ENCODE data around the gene DGKB. TPM values are rescaled to one million over a fixed set of nuclear protein-coding genes. Genes with fewer than 3 reads are reported as not detected.

The DGKB gene
- polyA plus RNA-seq, 1 of the 3 experiments (the other 2 are of a cell fraction) = 2.1 TPM

DNA sequence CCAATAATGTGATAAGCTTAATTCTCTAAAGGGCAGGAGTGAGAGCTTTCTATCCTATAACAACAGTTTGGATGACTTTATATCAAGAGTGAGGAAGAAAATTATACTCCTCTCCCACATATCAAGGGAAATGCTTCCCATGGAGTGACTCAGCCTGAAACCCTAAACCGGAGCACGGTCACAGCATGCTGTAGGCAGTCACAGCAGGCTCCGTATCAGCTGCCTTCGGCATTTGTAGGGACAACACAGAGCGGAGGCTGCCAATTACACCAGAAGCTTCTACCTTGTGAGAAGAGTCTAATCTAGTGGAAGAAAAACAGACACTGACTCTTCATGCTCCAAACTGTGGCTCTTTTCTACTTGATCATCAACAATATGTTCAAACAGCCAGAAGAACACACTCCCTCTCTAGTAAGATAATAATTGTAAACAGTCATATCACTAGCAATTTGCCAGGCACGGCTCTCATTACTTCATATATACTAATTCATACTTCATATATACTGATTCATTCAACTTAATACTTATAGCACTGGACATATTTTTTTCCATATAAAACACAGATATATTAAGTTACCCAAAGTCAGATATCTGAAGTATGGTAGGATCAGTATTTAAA is 65.9 kb downstream of the DGKB start:
- Histone ChIP-seq H3K27me3 (ENCODE audit: insufficient read depth) (no peaks in the 10 kb centered on the region), H3F3A (replicated peaks; ENCODE audit: insufficient read depth) (peaks cover 54% of the 10 kb centered on the region), H3K27ac (ENCODE audit: low read depth in 2 of 2, low read length in 1 of 2) (peak overlapping the region; percentile 73 to 92), H3K4me3 (ENCODE audit: low read depth in 2 of 2, low read length in 1 of 2) (peak overlapping the region; percentile 4 to 29; a peak in 2 of 4 replicates), H3K9ac (peak overlapping the region; percentile 65; the same call in 1 of the 2 replicates), H3K9me2 (no peaks in the 10 kb centered on the region), H3K79me2 (ENCODE audit: insufficient read depth) (no peaks in the 10 kb centered on the region), H2AFZ (ENCODE audit: low read depth) (peak overlapping the region; percentile 38), H3K4me1 (ENCODE audit: control insufficient read depth in 1 of 2, insufficient read depth in 2 of 2, low read depth in 1 of 2, low read length in 1 of 2) (peaks cover 17 to 54% of the 10 kb centered on the region in 2 experiments), H3K36me3 (replicated peaks in 1 of 2; ENCODE audit: control insufficient read depth in 1 of 2, insufficient read depth in 2 of 2, low read length in 1 of 2) (no peaks in the 10 kb centered on the region), H4K20me1 (ENCODE audit: insufficient read depth) (no peaks in the 10 kb centered on the region), H3K9me3 (no peaks in the 10 kb centered on the region), H3K4me2 (peak overlapping the region; percentile 72)
- ChIA-PET POLR2A (no interaction called here), CTCF (interaction anchor here (1.3 to 2.0 kb wide), 2 partner anchors 14 to 18 kb away, joined by 3 to 5 read pairs; no protein-coding TSS in a partner anchor)
- DNase-seq = no peak
- WGBS (ENCODE audit: low lambda C conversion rate) = 19% methylated on average over 6 of the region's 6 CpGs
- TF ChIP-seq YY1 (IDR thresholded peaks at IDR 0.05; ENCODE audit: low read depth) (0 out of 2 replicates have a peak, but pooled peaks have one; percentile 44), TCF12 (IDR thresholded peaks at IDR 0.05) (peak; percentile 81), POLR2AphosphoS5 (IDR thresholded peaks at IDR 0.05; ENCODE audit: low read depth, low read length) (no peak; the same call in 1 of the 2 replicates), MXI1 (IDR thresholded peaks at IDR 0.05; ENCODE audit: low read depth, low read length) (no peak), SIN3A (IDR thresholded peaks at IDR 0.05; ENCODE audit: borderline replicate concordance, low read depth, low read length) (0 out of 2 replicates have a peak, but pooled peaks have one; percentile 51), RXRA (IDR thresholded peaks at IDR 0.05; ENCODE audit: borderline replicate concordance, low read depth) (peak; percentile 57; the same call in 1 of the 2 replicates), CHD2 (IDR thresholded peaks at IDR 0.05; ENCODE audit: low read length, partially characterized antibody) (no peak), FOXJ3 (CRISPR knock-in tag; IDR thresholded peaks at IDR 0.05) (no peak), NRF1 (IDR thresholded peaks at IDR 0.05; ENCODE audit: low read depth, low read length) (no peak), TEAD4 (IDR thresholded peaks at IDR 0.05; ENCODE audit: borderline replicate concordance, insufficient read depth) (no peak), RAD21 (IDR thresholded peaks at IDR 0.05; ENCODE audit: low read length) (no peak), GABPA (IDR thresholded peaks at IDR 0.05; ENCODE audit: low read depth) (no peak), RCOR1 (IDR thresholded peaks at IDR 0.05; ENCODE audit: low read length) (no peak), NFIC (IDR thresholded peaks at IDR 0.05; ENCODE audit: borderline replicate concordance) (peak; percentile 75), ELF1 (IDR thresholded peaks at IDR 0.05) (0 out of 2 replicates have a peak, but pooled peaks have one; percentile 5)
- TF ChIP-seq, protein P1, sequence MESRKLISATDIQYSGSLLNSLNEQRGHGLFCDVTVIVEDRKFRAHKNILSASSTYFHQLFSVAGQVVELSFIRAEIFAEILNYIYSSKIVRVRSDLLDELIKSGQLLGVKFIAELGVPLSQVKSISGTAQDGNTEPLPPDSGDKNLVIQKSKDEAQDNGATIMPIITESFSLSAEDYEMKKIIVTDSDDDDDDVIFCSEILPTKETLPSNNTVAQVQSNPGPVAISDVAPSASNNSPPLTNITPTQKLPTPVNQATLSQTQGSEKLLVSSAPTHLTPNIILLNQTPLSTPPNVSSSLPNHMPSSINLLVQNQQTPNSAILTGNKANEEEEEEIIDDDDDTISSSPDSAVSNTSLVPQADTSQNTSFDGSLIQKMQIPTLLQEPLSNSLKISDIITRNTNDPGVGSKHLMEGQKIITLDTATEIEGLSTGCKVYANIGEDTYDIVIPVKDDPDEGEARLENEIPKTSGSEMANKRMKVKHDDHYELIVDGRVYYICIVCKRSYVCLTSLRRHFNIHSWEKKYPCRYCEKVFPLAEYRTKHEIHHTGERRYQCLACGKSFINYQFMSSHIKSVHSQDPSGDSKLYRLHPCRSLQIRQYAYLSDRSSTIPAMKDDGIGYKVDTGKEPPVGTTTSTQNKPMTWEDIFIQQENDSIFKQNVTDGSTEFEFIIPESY (IDR thresholded peaks at IDR 0.05; ENCODE audit: borderline replicate concordance, low read depth) = peak; percentile 40; the same call in 1 of the 2 replicates
- TF ChIP-seq, protein P2, sequence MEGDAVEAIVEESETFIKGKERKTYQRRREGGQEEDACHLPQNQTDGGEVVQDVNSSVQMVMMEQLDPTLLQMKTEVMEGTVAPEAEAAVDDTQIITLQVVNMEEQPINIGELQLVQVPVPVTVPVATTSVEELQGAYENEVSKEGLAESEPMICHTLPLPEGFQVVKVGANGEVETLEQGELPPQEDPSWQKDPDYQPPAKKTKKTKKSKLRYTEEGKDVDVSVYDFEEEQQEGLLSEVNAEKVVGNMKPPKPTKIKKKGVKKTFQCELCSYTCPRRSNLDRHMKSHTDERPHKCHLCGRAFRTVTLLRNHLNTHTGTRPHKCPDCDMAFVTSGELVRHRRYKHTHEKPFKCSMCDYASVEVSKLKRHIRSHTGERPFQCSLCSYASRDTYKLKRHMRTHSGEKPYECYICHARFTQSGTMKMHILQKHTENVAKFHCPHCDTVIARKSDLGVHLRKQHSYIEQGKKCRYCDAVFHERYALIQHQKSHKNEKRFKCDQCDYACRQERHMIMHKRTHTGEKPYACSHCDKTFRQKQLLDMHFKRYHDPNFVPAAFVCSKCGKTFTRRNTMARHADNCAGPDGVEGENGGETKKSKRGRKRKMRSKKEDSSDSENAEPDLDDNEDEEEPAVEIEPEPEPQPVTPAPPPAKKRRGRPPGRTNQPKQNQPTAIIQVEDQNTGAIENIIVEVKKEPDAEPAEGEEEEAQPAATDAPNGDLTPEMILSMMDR (IDR thresholded peaks at IDR 0.05) = no peak
- TF ChIP-seq, protein P3, sequence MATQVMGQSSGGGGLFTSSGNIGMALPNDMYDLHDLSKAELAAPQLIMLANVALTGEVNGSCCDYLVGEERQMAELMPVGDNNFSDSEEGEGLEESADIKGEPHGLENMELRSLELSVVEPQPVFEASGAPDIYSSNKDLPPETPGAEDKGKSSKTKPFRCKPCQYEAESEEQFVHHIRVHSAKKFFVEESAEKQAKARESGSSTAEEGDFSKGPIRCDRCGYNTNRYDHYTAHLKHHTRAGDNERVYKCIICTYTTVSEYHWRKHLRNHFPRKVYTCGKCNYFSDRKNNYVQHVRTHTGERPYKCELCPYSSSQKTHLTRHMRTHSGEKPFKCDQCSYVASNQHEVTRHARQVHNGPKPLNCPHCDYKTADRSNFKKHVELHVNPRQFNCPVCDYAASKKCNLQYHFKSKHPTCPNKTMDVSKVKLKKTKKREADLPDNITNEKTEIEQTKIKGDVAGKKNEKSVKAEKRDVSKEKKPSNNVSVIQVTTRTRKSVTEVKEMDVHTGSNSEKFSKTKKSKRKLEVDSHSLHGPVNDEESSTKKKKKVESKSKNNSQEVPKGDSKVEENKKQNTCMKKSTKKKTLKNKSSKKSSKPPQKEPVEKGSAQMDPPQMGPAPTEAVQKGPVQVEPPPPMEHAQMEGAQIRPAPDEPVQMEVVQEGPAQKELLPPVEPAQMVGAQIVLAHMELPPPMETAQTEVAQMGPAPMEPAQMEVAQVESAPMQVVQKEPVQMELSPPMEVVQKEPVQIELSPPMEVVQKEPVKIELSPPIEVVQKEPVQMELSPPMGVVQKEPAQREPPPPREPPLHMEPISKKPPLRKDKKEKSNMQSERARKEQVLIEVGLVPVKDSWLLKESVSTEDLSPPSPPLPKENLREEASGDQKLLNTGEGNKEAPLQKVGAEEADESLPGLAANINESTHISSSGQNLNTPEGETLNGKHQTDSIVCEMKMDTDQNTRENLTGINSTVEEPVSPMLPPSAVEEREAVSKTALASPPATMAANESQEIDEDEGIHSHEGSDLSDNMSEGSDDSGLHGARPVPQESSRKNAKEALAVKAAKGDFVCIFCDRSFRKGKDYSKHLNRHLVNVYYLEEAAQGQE (IDR thresholded peaks at IDR 0.05; ENCODE audit: low read depth, low read length) = 0 out of 2 replicates have a peak, but pooled peaks have one; percentile 33
- TF ChIP-seq, protein P4, sequence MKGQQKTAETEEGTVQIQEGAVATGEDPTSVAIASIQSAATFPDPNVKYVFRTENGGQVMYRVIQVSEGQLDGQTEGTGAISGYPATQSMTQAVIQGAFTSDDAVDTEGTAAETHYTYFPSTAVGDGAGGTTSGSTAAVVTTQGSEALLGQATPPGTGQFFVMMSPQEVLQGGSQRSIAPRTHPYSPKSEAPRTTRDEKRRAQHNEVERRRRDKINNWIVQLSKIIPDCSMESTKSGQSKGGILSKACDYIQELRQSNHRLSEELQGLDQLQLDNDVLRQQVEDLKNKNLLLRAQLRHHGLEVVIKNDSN (IDR thresholded peaks at IDR 0.05; ENCODE audit: borderline replicate concordance, low read depth) = no peak
- TF ChIP-seq, protein P5, sequence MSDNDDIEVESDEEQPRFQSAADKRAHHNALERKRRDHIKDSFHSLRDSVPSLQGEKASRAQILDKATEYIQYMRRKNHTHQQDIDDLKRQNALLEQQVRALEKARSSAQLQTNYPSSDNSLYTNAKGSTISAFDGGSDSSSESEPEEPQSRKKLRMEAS (IDR thresholded peaks at IDR 0.05; ENCODE audit: low read depth) = peak; percentile 92
- TF ChIP-seq, protein P6, sequence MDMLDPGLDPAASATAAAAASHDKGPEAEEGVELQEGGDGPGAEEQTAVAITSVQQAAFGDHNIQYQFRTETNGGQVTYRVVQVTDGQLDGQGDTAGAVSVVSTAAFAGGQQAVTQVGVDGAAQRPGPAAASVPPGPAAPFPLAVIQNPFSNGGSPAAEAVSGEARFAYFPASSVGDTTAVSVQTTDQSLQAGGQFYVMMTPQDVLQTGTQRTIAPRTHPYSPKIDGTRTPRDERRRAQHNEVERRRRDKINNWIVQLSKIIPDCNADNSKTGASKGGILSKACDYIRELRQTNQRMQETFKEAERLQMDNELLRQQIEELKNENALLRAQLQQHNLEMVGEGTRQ (IDR thresholded peaks at IDR 0.05; ENCODE audit: borderline replicate concordance, low read depth, low read length) = no peak
- TF ChIP-seq, protein P7, sequence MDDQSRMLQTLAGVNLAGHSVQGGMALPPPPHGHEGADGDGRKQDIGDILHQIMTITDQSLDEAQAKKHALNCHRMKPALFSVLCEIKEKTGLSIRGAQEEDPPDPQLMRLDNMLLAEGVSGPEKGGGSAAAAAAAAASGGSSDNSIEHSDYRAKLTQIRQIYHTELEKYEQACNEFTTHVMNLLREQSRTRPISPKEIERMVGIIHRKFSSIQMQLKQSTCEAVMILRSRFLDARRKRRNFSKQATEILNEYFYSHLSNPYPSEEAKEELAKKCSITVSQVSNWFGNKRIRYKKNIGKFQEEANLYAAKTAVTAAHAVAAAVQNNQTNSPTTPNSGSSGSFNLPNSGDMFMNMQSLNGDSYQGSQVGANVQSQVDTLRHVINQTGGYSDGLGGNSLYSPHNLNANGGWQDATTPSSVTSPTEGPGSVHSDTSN (IDR thresholded peaks at IDR 0.05) = peak; percentile 75

Measured in SK-N-SH (cell line).